Measurements from ENCODE around the gene PC. TPM values are rescaled to one million over a fixed set of nuclear protein-coding genes. Genes with fewer than 3 reads are reported as not detected.
"Not testable (repeated sequence)": the region's sequence is repeated elsewhere in the genome, so short reads cannot be mapped to it uniquely, and the experiment has no call there.

Gene PC
- total RNA-seq, 4 donors from 2014 or later = 13.1 to 67.6 (median 32.1) TPM

DNA sequence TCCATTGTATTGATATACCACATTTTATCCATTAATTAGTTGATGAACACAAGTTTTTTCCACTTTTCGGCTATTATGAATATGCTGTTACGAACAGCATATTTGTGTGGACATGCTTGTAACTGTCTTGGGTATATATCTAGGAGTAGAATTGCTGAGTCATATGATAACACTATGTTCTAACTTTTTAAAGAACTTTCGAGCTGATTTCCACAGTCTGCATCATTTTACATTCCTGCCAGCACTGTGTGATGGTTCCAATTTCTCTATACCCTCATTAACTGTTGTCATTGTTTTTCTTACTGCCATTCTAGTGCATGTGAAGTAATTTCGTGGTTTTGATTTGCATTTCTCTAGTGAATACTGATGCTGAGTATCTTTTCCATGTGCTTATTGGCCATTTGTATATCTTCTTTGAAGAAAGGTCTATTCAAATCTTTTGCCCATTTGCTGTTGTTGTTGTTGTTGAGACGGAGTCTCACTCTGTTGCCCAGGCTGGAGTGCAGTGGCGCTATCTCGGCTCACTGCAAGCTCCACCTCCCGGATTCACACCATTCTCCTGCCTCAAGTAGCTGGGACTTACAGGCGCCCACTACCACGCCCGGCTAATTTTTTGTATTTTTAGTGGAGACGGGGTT lies 122.3 kb downstream of the PC start:
- Histone ChIP-seq H3K27ac (no peak overlapping the region), H3K9me3 (no peaks in the 10 kb centered on the region), H3K4me1 (no peaks in the 10 kb centered on the region), H3K36me3 (no peaks in the 10 kb centered on the region), H3K4me3 (no peak overlapping the region), H3K27me3 (no peaks in the 10 kb centered on the region)
- intact Hi-C loops (cut with DNase I; ENCODE audit: low total_unique reads) (loop anchor here (2.0 to 10.0 kb wide), 2 partner anchors 241 to 427 kb away; partner anchors contain the start of genes CCDC87 and CCS), in situ Hi-C loops (cut with MboI; ENCODE audit: low sequenced_read_pairs in 4 of 4) (loop anchor here (10.0 to 25.0 kb wide), 4 partner anchors 141 to 431 kb away; partner anchors contain the start of genes CCDC87 (in 2 of the 4), CCS (in 2 of the 4) and NPAS4 (in 1 of the 4))
- no peak for TF ChIP-seq POLR2A (IDR thresholded peaks at IDR 0.05)
- TF ChIP-seq, protein P1, sequence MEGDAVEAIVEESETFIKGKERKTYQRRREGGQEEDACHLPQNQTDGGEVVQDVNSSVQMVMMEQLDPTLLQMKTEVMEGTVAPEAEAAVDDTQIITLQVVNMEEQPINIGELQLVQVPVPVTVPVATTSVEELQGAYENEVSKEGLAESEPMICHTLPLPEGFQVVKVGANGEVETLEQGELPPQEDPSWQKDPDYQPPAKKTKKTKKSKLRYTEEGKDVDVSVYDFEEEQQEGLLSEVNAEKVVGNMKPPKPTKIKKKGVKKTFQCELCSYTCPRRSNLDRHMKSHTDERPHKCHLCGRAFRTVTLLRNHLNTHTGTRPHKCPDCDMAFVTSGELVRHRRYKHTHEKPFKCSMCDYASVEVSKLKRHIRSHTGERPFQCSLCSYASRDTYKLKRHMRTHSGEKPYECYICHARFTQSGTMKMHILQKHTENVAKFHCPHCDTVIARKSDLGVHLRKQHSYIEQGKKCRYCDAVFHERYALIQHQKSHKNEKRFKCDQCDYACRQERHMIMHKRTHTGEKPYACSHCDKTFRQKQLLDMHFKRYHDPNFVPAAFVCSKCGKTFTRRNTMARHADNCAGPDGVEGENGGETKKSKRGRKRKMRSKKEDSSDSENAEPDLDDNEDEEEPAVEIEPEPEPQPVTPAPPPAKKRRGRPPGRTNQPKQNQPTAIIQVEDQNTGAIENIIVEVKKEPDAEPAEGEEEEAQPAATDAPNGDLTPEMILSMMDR (IDR thresholded peaks at IDR 0.05 in 4 of 5, conservative IDR thresholded peaks at IDR 0.05 in 1 of 5) = no peak
- ATAC-seq (no peak), DNase-seq (no peak)

DNA sequence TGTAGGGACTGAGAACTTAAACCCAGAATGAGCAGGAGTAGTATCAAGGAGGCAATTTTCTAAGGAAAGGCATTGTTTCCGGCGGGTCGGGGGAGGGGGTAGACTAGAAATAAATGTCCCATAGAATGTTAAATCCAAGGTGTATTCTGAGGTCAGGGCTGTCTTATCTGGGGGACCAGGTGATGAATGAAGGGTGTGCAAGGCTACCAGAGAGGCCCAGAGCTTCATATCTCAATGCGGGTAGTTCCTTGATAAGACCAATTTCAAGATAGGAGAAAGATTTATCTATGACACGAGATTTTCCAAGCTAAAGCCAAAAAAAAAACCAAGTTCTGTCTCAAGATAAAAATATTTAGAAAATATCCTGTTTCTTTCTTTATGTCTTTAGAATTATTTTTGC lies 123.2 kb downstream of the PC start:
- intact Hi-C loops (cut with DNase I; ENCODE audit: low total_unique reads) (loop anchor here (1.0 to 10.0 kb wide), 3 partner anchors 141 to 426 kb away; partner anchors contain the start of genes CCDC87 and CCS), in situ Hi-C loops (cut with MboI; ENCODE audit: low sequenced_read_pairs in 4 of 4) (loop anchor here (5.0 to 25.0 kb wide), 5 partner anchors 140 to 430 kb away; partner anchors contain the start of genes CCDC87 (in 2 of the 4), CCS (in 2 of the 4) and NPAS4 (in 1 of the 4))
- ATAC-seq = no peak

DNA sequence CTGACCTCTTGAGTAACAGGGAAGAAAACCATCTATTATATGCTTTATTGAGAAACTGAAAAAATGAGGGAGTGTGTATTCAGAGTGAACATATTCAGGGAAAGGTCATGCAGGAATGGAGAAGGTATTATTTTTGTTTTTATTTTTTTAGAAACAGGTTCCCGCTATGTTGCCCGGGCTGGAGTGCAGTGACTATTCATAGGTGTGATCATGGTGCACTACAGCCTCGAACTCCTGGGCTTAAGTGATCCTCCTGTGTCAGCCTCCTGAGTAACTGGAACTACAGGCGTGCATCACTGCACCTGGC lies 123.7 kb downstream of the PC start:
- in situ Hi-C loops (cut with MboI; ENCODE audit: low sequenced_read_pairs in 4 of 4) (loop anchor here (5.0 to 25.0 kb wide), 5 partner anchors 140 to 430 kb away; partner anchors contain the start of genes CCDC87 (in 2 of the 4), CCS (in 2 of the 4) and NPAS4 (in 1 of the 4)), intact Hi-C loops (cut with DNase I; ENCODE audit: low total_unique reads) (loop anchor here (1.0 to 10.0 kb wide), 3 partner anchors 140 to 426 kb away; partner anchors contain the start of genes CCDC87 and CCS)
- no peaks in the 10 kb centered on the region for H3K36me3 ChIP-seq
- H3K27ac ChIP-seq = no peak overlapping the region
- no peak for TF ChIP-seq POLR2A (IDR thresholded peaks at IDR 0.05)
- TF ChIP-seq, protein P1 (IDR thresholded peaks at IDR 0.05 in 4 of 5, conservative IDR thresholded peaks at IDR 0.05 in 1 of 5) = no peak
- ATAC-seq = peak in 1 of 2 donors; percentile 3
- no peak overlapping the region for H3K4me3 ChIP-seq
- no peak for DNase-seq
- H3K27me3 ChIP-seq = no peaks in the 10 kb centered on the region
- H3K4me1 ChIP-seq = no peaks in the 10 kb centered on the region
- no peaks in the 10 kb centered on the region for H3K9me3 ChIP-seq

More for the DNA sequence above, 123.2 kb downstream of the PC start:
- no peak for TF ChIP-seq POLR2A (IDR thresholded peaks at IDR 0.05)
- TF ChIP-seq, protein P1 (IDR thresholded peaks at IDR 0.05 in 4 of 5, conservative IDR thresholded peaks at IDR 0.05 in 1 of 5) = no peak
- Histone ChIP-seq H3K9me3 (no peaks in the 10 kb centered on the region), H3K4me3 (no peak overlapping the region), H3K27me3 (no peaks in the 10 kb centered on the region), H3K36me3 (no peaks in the 10 kb centered on the region), H3K27ac (no peak overlapping the region), H3K4me1 (no peaks in the 10 kb centered on the region)
- no peak for DNase-seq

DNA sequence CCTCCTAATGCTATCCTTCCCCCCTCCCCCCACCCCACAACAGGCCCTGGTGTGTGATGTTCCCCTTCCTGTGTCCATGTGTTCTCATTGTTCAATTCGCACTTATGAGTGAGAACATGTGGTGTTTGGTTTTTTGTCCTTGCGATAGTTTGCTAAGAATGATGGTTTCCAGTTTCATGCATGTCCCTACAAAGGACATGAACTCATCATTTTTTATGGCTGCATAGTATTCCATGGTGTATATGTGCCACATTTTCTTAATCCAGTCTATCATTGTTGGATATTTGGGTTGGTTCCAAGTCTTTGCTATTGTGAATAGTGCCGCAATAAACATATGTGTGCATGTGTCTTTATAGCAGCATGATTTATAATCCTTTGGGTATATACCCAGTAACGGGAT lies 133.6 kb downstream of the PC start:
- H3K27ac ChIP-seq; H3K27me3 ChIP-seq; DNase-seq; in situ Hi-C loops (cut with MboI; ENCODE audit: low sequenced_read_pairs in 4 of 4); H3K4me3 ChIP-seq; H3K36me3 ChIP-seq; intact Hi-C loops (cut with DNase I; ENCODE audit: low total_unique reads); ATAC-seq; H3K4me1 ChIP-seq; H3K9me3 ChIP-seq: not testable (repeated sequence)

DNA sequence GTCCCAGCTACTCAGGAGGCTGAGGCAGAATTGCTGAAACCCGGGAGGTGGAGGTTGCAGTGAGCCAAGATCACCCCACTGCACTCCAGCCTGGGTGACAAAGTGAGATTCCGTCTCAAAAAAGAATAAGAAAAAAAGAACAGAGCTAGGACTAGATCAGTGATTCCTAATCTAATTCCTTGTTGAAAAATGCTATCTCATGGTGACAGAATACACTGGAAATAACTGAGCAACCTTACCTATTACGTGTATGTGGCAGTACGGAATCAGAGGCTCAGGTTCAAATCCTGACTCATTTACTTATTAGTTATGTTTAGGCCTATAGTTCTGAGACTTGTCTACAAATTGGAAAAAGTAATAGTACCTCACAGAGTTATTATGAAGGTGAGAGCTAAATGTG lies 134.5 kb downstream of the PC start:
- Histone ChIP-seq H3K4me3 (no peak overlapping the region), H3K36me3 (no peaks in the 10 kb centered on the region), H3K27ac (no peak overlapping the region), H3K9me3 (no peaks in the 10 kb centered on the region), H3K27me3 (no peaks in the 10 kb centered on the region), H3K4me1 (no peaks in the 10 kb centered on the region)
- DNase-seq = no peak
- intact Hi-C loops (cut with DNase I; ENCODE audit: low total_unique reads) = no loop called here
- ATAC-seq = no peak
- in situ Hi-C loops (cut with MboI; ENCODE audit: low sequenced_read_pairs in 4 of 4) = no loop called here
- no peak for TF ChIP-seq POLR2A (IDR thresholded peaks at IDR 0.05)
- TF ChIP-seq, protein P1 (IDR thresholded peaks at IDR 0.05 in 4 of 5, conservative IDR thresholded peaks at IDR 0.05 in 1 of 5) = no peak

All from gastrocnemius medialis (tissue), 4 donors.